ENCODE measurements around the gene DONSON.

Gene DONSON

DNA sequence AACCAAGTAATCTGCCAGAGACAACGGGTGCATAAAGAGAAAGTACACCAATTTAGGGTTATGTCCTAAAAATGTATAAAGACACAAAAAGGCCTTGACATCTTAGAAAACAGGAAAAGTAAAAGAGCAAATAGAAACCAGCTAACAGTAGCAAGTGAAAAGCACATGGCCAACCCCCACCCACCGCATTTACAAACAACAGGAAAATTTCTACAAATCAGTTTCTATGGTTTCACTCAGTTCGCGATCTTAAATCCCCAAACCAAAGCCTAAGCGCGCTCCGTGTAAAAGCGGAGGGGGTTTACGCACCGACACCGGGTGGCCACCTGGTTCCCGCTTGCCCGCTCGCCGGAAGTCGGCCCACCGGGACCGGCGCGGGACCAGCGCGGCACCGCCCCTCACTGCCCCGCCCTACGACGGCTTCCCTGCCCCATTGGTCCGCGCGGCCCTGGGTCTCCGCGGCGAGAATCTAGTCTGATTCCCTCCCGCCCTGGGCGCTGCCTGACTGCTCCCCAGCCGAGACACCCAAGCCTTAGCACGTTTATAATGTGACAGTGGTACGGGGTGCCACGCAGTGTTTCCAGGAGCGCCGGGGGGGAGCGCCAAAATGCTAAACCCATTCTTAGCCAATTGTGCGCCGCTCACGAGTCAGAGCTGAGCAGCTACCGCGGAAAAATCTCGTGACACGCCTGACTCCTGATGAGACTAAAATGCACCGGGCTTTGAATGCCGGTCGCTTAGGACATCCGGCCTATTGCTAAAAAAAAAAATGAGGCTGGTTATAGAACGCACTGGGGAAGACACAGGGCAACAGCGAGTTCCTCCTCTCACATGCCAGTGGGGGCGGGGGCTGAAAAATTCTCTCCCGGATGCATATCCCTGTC is 46.5 kb downstream of the DONSON start, which contains the start of gene GART:
GART (minus strand) TSS at position 362 of the 884 bp plus-strand sequence. CDS start 2,802 bp downstream, outside the sequence.
- TF ChIP-seq, protein P1, sequence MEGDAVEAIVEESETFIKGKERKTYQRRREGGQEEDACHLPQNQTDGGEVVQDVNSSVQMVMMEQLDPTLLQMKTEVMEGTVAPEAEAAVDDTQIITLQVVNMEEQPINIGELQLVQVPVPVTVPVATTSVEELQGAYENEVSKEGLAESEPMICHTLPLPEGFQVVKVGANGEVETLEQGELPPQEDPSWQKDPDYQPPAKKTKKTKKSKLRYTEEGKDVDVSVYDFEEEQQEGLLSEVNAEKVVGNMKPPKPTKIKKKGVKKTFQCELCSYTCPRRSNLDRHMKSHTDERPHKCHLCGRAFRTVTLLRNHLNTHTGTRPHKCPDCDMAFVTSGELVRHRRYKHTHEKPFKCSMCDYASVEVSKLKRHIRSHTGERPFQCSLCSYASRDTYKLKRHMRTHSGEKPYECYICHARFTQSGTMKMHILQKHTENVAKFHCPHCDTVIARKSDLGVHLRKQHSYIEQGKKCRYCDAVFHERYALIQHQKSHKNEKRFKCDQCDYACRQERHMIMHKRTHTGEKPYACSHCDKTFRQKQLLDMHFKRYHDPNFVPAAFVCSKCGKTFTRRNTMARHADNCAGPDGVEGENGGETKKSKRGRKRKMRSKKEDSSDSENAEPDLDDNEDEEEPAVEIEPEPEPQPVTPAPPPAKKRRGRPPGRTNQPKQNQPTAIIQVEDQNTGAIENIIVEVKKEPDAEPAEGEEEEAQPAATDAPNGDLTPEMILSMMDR (IDR thresholded peaks at IDR 0.05): no peak

DNA sequence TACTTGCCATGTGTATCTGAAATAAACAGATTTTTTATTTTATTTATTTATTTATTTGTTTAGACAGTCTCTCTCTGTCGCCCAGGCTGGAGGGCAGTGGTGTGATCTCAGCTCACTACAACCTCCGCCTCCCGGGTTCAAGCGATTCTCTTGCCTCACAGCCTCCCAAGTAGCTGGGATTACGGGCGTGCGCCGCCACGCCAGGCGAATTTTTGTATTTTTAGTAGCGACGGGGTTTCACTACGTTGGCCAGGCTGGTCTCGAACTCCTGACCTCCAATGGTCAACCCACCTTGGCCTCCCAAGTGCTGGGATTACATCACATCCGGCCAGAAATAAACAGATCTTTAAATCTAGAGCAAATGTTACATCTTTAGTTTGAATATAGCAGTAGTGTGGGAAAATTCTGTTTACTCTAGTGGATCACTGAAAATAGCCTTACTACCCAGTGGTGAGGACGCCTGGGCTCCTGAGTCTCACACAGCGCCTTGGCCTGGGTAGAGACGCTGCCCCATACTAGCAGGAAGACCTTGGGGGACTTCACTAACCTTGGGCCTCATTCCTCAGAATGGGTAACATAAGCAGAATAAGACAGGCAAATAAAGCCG is 47.3 kb downstream of the DONSON start:
- TF ChIP-seq, protein P1 (IDR thresholded peaks at IDR 0.05): no peak

DNA sequence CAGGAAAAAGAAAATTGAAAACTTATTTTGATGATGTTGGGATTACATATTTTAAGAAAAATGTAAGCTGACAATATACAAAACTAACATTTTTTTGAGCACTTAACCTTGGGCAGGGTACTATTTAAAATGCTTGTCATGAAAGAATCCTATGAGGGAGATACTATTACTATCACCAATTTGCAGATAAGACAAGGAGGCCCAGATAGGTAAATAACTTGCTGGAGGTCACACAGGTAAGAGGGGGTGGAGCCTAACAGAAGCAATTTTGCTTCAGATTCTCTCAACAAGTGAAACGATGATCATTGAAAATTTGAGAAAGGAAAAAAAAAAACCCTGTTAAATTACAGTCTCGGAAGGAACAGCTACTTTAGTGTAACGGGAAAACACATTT is 47.8 kb downstream of the DONSON start:
- TF ChIP-seq, protein P1 (IDR thresholded peaks at IDR 0.05): no peak

DNA sequence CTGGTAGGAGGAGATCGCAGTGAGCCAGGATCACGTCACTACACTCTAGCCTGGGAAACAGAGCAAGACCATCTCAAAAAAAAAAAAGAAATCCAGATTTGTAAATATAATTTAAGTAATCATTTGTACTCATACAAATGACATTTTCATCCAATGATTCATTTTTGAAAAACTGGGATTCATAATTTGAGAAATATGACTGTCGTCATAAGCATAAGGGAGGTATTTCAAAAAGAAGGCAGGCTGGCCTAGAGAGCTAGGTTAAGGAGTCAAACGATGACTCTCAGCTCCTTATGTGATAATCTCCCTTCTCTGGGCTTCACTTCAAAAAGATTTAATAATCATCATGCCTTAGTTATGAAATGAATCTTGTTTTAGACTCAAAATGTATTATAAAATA is 48.9 kb downstream of the DONSON start:
- TF ChIP-seq, protein P1 (IDR thresholded peaks at IDR 0.05): no peak

DNA sequence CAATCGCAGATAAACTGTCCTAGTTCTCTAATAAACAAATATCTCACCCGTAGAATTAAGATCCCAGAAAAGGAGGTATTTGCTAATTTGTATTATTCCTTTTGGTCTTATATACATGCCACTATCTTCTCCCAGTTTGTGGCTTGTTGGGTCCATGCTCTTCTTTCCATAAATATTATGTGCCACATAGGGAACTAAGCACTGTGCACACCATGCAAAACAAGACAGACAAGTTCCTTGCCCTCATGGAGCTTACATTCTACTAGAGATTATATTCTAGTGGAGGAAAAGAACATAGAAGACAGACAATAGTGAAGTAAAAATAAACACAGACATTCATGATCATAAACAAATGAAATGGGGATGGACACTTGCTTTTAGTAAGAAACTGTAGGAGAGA is 51.3 kb downstream of the DONSON start:
- TF ChIP-seq, protein P1 (IDR thresholded peaks at IDR 0.05): no peak

DNA sequence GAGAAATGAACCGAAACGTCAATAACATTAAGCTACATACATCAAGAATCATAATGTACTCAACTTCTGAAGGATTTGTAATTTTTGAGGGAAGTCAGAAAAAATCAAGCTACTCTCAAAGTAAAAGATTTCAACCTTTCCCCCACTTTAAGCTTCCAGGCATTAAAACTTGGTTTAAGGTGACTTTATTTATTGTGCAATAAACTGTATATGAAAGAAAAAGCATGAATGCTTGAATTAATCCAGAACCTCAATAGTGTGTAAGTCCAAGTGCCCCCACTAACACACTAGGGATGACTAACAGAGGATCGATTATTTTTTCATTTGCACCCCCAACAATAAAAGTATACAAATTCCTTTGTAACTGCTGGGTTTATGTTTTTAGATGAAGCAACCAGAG is 57.5 kb downstream of the DONSON start:
- TF ChIP-seq, protein P1 (IDR thresholded peaks at IDR 0.05): no peak

Data from LNCAP (cell line).